ENCODE measurements around the gene CYP3A4.
"Not testable (repeated sequence)": the region's sequence is repeated elsewhere in the genome, so short reads cannot be mapped to it uniquely, and the experiment has no call there.

Gene CYP3A4

DNA sequence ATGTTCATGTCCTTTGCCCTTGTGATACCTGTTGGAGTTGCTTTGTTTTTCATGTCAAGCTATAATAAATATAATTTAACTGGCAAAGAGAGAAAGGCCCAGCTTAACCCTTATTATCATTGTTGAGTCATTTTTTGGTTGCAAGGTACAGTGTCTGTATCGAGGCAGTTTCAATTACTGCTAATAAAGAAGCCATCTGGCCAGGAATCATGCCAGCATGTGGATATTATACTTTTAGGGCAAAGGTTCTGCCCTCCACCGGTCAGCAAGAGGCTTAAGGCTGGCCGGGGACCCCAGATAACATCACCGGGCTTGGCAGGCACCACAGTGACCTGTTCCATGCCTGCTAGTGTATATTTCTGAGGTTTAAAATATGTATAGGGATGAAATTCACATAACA lies 9.0 kb upstream of the CYP3A4 start:
- DNase-seq (ENCODE audit: low read depth in 2 of 2): no peak

DNA sequence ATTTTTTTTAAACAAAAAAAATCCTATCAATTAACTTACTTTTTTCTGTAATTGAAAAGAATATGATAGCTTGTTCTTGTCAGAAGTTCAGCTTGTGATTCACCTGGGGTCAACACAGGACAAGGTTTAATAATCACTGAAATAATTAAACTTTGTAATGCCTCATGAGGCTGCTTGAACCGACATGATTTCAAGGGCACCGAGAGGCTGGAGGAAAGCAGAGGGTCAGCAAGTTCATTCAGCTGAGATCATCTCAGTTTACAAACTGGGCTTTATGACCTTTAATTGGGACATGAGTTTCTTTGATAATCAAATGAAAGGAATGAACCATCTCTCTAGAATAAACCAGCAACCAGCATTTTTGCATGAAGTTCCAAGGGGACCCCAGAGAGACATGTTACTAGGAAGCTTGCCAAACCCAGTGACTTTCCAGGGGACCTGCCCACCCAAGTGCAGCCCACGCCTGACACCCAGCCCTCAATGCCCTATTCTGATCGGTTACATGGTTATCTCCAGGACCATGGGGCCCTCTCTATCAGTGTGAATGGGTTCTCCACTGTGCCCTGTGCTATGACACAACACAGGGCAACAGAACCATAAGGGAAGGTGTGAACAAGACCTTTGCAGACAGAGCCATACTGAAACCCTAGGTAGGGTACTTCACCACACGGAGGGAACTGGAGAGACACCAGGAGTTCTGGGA lies 7.8 kb upstream of the CYP3A4 start:
- DNase-seq (ENCODE audit: low read depth in 2 of 2): no peak

DNA sequence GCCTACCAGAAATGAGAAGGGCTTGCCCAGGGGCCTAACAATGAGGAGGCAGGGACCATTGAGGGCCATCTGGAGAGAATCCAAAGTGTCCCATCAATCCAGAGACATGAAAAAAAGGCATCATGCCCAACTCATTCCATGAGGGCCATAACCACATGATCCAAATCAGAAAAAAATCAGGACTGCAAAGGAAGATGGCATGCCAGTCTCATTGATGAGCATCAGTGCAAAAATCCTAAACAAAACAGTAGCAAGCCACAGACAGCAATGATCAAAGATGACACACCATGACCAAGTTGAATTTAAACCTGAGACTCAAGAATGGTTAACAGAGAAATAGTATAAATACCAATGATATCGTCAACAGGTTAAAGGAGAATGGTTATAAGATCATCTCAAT lies 7.0 kb upstream of the CYP3A4 start:
- no peak for DNase-seq (ENCODE audit: low read depth in 2 of 2)

DNA sequence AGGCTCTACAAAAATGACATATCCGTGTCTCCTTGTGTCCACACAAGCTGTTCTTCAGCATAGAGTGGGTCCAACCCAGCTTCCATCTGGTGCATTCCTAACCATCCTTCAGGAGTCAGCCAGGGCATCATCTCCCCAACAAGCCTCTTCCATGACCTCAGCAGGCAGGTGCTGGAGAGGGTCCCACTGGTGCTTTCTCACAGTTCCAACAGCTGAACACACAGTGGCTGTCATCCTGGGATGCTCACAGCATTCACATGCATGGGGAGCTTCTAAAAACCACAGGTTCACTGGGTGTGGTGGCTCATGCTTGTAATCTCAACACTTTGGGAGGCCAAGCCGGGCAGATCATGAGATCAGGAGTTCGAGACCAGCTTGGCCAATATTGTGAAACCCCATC lies 6.4 kb upstream of the CYP3A4 start:
- no peak for DNase-seq (ENCODE audit: low read depth in 2 of 2)

DNA sequence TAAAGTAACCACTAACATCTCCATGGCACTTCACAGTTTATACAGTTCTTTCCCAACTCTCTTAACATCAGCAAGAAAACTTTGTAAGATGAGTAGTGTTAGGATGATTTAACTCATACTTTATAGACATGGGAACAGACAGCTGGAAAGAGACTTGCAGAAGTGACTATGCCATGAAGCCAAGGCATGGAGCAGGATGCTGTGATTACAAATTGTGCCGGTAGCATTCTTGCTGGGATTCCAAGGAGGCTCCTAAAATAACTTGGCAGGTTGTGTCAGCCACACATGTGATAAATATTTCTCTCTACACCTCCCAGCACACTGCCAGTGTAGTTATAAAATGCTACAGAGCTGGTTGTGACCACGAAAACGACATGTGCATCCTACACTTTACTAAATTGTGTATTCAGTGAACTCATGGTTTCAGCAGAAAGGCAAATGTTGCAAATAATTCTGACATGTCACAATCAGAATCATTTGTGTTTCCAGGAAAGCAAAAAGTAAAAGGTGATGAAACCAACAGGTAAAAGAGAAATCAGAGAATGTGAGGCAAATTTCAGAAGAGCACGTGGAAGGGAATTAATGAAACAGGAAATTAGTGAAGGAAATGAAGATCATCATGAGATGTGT lies 5.6 kb upstream of the CYP3A4 start:
- DNase-seq (ENCODE audit: low read depth in 2 of 2): no peak

DNA sequence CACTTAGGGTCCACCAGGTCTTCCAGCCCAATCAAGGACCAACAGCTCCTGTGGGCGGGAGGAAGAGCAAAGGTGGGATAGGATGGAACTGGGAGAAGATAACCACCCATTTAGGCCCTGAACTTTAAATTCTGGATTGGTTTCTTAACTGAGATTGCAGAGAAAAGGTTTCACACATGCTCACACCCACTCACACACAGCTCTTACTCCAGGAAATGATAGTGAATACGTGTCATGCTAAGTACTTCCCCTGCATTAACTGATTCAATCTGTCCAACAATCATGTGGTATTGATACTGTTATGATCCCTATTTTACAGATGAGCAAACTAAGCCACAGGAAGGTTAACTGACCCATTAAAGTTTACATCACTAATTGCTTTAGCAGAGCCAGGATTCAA lies 4.6 kb upstream of the CYP3A4 start:
- no peak for DNase-seq (ENCODE audit: low read depth in 2 of 2)

DNA sequence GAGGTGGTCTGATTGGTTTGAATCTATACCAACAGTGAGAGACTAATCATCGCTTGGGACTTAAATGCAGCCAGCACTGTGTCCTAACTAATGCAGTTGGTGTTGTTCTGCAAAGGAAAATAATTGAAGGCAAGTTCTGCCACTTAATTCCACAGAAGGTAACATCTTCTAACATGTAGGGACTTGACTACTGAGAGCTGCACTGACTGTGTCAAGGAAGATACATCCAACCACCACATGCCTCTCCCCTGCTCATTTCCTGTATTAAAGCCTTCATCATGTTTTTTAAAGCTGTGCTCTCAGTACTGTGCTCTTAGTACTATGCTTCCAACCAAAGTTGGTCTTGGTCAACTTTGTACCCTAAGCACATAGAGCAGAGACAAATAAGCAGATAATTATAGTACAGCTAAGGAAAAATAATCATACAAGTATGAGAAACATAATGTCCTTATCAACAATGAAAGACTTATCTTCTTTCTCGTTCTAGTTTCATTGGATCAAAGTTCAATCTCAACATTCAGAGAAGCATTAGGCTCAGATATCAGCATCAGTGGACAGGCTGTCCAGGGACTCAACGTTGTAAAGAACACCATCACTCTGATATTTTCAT lies 2.8 kb upstream of the CYP3A4 start:
- no peak for DNase-seq (ENCODE audit: low read depth in 2 of 2)

DNA sequence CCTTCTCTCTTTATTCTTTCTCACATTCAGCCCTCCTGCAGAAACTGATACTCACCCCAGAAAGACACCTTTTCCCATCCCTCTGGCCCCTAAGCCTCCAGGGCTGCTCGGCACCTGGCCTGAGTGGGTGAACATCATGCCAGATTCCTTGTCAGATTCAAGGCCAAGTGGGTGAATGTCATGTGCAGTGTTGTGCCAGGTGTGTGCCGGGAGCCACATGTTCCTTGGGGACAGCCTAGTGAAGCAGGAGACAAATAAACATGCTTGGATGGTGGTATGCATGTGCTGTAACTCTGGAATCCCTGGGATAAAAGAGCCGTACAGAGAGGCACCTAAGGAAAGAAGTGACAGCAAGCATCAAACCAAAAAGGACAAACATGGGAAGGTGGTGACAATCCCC lies 1.7 kb upstream of the CYP3A4 start:
- DNase-seq (ENCODE audit: low read depth in 2 of 2): not testable (repeated sequence)

DNA sequence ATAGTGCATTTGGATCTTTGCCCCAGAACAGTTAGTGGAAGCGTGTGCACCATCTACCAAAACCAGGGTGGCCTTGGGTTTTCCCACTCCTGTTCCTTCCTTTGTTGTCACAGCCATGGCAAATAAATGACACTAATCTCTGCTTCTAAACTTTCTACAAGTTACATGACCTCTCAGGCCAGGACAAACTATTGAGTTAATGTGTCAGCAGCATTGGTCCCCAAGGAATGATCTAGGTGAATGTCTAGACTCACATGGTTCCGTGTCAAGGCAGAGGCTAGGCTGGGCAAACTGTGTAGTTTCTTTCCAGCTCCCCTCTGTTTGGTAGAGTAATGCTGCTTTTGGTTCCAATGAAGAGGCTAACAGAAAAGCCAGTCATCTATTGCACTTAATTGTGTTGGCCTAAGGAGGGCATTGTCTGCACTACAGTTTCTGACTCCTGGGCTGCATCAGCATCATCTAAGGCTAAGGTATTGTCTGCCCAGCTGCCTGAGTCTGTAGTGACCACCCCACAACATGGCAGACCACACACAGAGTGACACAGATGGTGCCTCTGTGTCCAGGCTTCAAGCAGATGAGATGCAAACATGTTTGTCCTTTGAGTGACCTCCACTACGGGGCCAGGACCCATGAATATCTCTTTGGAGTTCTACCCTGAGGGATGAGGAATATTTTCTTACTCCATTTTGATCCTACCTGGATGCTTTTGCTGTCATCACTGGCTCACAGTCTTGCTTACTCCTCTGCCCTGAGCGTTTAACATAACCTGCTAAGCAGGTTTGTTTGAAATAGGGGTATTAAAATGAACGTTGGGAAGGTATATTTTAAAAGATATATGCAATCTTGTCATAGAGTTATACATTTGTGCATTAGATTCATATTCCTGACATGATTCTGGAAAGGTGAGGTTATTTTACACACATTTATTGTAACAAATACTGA lies 1.7 kb downstream of the CYP3A4 start:
- no peak for DNase-seq (ENCODE audit: low read depth in 2 of 2)

DNA sequence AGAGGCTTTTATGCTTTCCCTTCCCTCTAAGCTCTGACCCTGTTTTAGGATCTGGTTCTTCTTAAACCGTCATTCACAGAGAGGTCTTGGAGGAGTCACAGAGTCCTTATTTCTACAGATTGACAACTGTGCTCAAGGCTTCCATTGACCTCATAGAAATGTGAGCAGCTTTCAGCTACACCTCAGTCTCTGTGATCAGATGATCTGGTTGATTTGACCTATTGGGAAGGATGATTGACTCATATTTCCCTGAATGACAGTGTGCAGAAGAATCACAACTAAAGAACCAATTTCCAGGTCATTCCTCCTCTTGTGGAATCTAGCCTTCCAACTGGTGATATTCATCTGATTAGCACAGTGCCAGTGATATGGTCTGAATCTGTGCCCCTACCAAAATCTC lies 3.4 kb downstream of the CYP3A4 start:
- no peak for DNase-seq (ENCODE audit: low read depth in 2 of 2)

DNA sequence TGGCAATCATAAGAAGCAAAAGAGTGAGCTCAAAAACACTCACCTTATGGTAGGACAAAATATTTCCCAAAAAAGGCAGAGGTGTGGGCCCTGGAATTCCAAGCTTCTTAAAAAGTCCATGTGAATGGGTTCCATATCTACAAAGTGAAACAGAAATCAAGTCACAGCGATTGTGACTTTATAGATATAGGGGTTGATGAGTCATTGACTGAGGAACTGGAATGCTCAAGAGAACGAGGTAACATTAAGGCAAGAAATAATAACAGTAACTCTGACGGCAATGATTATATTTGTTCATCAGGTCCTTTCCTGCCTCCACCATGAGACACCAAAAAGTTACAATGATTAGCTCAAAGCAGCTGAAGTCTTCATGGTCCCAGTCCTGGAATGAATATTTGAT lies 4.0 kb downstream of the CYP3A4 start:
- no peak for DNase-seq (ENCODE audit: low read depth in 2 of 2)

DNA sequence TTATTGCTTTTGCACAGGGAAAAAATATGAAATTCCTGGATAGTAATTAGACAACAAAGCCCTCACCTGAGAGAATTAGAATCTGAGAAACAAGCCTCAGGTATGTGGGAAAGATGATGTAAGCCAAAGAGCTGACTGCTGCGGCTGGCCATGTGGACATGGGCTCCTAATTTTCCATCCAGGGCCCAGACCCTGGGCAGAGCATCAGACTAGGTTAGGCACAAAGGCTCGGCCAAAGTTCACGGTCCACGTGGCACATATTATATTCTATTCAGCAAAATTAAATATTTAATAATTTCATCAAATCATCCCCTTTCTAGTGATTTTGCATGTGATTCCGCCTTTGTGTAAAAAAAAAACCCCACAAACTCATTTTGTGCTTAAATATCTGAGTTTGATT lies 5.1 kb downstream of the CYP3A4 start:
- DNase-seq (ENCODE audit: low read depth in 2 of 2): no peak

DNA sequence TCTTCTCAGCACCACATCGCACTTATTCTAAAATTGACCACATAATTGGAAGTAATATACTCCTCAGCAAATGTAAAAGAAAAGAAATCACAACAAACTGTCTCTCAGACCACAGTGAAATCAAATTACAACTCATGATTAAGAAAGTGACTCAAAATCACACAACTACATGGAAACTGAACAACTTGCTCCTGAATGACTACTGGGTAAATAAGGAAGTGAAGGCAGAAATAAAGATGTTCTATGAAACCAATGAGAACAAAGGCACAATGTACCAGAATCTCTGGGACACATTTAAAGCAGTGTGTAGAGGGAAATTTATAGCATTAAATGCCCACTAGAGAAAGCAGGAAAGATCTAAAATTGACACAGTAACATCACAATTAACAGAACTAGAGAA lies 10.6 kb downstream of the CYP3A4 start:
- DNase-seq (ENCODE audit: low read depth in 2 of 2): not testable (repeated sequence)

DNA sequence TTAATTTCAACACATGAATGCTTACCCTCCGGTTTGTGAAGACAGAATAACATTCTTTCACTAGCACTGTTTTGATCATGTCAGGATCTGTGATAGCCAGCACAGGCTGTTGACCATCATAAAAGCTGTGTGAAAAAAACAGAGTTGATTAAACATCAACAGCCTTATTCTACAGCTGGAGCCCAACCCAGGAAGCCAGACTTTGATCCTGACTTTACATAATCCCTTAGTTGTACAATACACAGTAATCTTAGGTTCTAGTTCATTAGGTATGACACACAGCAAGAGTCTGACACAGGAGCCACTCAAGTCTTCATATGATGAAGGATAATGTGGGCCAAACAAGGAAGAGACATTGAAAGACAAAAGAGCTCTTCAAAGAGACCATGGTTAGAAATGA lies 11.4 kb downstream of the CYP3A4 start:
- DNase-seq (ENCODE audit: low read depth in 2 of 2): no peak

DNA sequence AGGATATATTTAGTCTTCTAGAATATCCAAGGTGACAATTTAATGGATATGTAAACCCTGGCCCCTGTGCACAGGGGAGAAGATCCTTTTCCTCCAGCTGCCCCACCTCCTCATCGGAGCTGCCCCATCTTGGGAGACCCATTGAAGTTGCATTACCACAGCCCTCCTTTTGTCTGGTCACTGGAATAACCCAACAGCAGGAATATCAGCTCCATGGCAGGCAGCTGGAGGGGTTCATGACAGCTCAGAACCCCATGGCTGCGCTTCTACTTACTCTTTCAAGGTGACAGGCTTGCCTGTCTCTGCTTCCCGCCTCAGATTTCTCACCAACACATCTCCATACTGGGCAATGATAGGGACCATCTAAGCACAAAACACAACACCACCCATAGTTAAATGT lies 14.5 kb downstream of the CYP3A4 start:
- DNase-seq (ENCODE audit: low read depth in 2 of 2): not testable (repeated sequence)

DNA sequence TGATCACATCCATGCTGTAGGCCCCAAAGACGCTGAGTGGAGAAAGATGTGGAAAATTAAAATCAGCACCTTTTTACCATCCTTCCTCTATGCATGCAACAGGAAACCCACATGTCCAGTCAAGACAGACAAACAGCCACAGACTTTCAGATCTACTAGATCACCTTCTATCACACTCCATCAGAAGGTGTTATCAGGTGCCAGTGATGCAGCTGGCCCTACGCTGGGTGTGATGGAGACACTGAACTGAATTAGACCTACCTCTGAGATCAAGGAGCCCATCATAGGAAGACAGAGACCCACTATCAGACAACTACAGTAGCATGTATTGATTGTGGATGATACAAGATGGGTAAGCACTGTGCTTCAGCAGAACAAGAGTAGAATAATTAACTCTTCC lies 15.5 kb downstream of the CYP3A4 start:
- DNase-seq (ENCODE audit: low read depth in 2 of 2): no peak

DNA sequence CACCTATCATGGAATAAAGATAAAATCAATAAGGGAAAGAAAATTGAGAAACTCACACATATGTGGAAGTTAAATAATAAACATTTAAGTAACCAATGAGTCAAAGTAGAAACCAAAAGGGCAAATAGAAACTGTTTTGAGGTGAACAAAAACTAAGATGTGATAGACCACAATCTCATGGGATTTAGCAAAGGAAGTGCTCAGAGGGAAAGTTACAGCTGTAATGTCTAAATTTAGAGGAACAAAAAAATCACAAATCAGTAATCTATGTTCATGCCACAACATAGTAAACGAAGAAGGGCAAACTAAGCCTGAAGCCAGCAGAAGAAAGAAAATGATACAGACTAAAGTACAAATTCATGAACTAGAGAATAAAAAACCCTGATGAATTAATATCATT lies 16.3 kb downstream of the CYP3A4 start:
- no peak for DNase-seq (ENCODE audit: low read depth in 2 of 2)

DNA sequence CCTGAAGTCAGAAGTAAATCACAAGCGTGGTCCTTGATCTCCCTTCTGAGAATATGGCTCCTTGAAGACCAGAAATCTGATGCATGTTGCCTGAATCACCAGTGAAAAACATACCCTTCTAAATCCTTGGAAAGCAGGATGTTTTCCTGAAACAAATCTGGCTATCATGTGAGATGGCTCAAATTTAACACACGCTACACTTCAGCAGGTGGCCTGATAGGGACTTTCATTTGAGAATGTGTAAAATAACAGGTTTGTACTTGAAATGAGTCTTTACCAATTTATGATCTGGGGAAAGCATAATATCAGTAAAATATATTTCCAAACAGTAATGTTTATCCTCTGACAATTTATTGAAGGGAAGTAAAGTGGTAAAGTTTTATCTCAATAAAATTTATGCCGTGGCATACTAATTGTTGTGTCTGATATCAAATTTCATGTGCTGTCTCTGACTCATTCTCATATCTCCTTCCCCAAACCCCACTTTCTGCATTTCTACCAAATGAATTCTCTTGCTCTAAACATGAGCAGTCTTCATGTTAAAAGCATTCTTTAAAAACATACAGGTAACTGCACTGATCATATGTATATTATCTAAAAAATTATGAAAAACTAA lies 17.4 kb downstream of the CYP3A4 start:
- DNase-seq (ENCODE audit: low read depth in 2 of 2): no peak

DNA sequence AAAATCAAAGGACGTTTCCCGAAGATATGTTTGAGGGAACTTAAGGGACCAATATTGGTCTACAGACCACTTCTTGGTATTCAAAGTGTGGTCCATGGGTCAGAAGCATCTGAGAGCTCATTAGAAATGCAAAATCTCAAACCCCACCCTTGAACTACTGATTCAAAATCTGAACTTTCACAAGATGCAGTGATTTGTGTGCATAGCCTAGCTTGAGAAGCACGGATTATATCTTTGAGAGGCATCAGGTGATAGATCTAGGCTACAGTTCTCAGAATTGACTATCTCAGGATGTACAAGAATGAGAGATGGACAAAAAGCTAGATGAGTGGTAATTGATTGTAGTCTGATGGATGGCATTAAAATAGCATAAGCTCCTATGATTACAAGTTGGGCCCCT lies 19.5 kb downstream of the CYP3A4 start:
- no peak for DNase-seq (ENCODE audit: low read depth in 2 of 2)

DNA sequence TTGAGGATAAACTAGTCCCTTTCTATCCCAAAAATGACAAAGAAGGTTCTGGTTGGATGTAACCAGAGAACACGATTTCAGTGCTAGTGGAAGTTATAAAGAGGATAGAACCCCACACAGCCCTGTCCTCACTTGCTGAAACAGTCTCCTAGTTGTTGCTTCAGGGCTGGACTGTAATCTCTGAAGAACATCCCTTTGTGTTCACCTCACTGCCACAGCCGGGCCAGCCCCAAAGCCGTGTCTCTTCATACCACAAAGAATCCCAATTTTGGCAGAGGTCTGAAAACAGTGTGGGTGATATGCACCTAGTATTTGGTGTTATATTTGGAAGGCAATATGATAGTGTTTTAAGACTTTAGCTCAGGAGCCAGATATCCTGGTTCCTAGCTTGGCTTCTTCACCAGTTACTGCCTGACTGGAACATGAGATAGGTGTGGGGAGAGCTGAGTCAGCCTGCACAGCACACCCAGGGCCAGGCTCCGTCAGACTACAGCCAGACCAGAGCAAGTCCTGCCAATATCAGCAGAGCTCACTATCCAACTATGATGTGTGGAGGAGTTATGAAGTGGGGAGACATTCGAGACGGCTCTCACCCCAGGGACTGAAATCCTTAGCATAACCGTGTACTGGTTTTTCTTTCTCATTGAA lies 21.2 kb downstream of the CYP3A4 start:
- DNase-seq (ENCODE audit: low read depth in 2 of 2): no peak

DNA sequence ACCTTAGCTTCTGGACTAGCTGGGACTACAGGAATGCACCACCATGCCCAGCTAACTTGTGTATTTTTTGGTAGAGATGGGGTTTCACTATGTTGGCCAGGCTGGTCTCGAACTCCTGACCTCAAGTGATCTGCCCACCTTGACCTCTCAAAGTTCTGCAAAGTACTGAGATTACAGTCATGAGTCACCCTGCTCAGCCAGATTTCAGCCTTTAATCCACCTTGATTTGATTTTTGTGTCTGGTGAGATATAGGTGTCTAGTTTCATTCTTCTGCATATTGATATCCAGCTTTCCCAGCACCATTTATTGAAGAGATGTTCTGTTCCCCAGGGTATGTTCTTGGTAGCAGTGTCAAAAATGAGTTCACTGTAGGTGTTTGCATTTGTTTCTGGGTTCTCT lies 28.9 kb downstream of the CYP3A4 start:
- DNase-seq (ENCODE audit: low read depth in 2 of 2): no peak
